ENCODE measurements around the gene GNAI2.

GNAI2 gene

GRCh38 chr3:50218448-50218847, 17.6 kb upstream of the GNAI2 start:
- Histone ChIP-seq H3K36me3 (ENCODE audit: insufficient read depth, insufficient read length, low read length) (no peaks in the 10 kb centered on the region), H3K4me3 (ENCODE audit: insufficient read length, low read depth) (no peak overlapping the region), H3K27me3 (ENCODE audit: insufficient read depth, insufficient read length) (peaks cover 4% of the 10 kb centered on the region), H3K4me1 (ENCODE audit: insufficient read depth, insufficient read length) (peaks cover 11% of the 10 kb centered on the region), H3K9me3 (ENCODE audit: insufficient read depth, low read length) (no peaks in the 10 kb centered on the region), H3K9ac (ENCODE audit: insufficient read length, low read depth) (no peak overlapping the region)
- DNase-seq (ENCODE audit: low read depth, low spot score) = no peak
- TF ChIP-seq SUZ12 (IDR thresholded peaks at IDR 0.05; ENCODE audit: extremely low read depth, insufficient read depth, insufficient read length) (no peak), YY1 (IDR thresholded peaks at IDR 0.05; ENCODE audit: insufficient read depth, insufficient read length) (no peak), ZNF274 (IDR thresholded peaks at IDR 0.05; ENCODE audit: low read depth, low read length) (no peak)

DNA sequence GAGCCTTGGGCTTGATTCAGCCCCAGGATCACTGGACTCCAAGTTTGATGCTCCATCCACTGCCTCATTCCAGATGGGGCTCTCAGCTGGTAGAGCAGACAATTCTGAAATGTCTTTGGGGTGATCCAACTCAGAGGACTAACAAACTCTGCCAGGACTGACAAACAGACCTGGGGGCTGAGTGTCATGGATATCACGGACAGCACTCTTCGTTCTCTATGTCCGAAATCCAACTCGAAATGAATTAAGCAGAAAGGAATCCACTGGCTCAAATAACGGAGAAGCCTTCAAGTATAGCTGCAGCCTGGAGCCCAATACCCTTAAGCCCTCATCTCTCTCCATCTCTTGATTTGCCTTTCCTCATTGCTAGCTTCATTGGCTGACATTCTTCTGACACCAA, 16.7 kb upstream of the GNAI2 start:
- H3K9me3 ChIP-seq (ENCODE audit: insufficient read depth, low read length) = no peaks in the 10 kb centered on the region
- H3K4me3 ChIP-seq (ENCODE audit: insufficient read length, low read depth) = no peak overlapping the region
- no peak for DNase-seq (ENCODE audit: low read depth, low spot score)
- H3K4me1 ChIP-seq (ENCODE audit: insufficient read depth, insufficient read length) = peaks cover 11% of the 10 kb centered on the region
- no peaks in the 10 kb centered on the region for H3K36me3 ChIP-seq (ENCODE audit: insufficient read depth, insufficient read length, low read length)
- TF ChIP-seq SUZ12 (IDR thresholded peaks at IDR 0.05; ENCODE audit: extremely low read depth, insufficient read depth, insufficient read length) = no peak
- no peak for TF ChIP-seq ZNF274 (IDR thresholded peaks at IDR 0.05; ENCODE audit: low read depth, low read length)
- no peak for TF ChIP-seq YY1 (IDR thresholded peaks at IDR 0.05; ENCODE audit: insufficient read depth, insufficient read length)
- H3K27me3 ChIP-seq (ENCODE audit: insufficient read depth, insufficient read length) = peaks cover 3% of the 10 kb centered on the region
- H3K9ac ChIP-seq (ENCODE audit: insufficient read length, low read depth) = no peak overlapping the region

- H3K9ac ChIP-seq (ENCODE audit: insufficient read length, low read depth) = peak overlapping the region; percentile 53
- H3K36me3 ChIP-seq (ENCODE audit: insufficient read depth, insufficient read length, low read length) = no peaks in the 10 kb centered on the region
- no peaks in the 10 kb centered on the region for H3K9me3 ChIP-seq (ENCODE audit: insufficient read depth, low read length)
- H3K4me1 ChIP-seq (ENCODE audit: insufficient read depth, insufficient read length) = peaks cover 11% of the 10 kb centered on the region
- no peak for DNase-seq (ENCODE audit: low read depth, low spot score)
- H3K27me3 ChIP-seq (ENCODE audit: insufficient read depth, insufficient read length) = peaks cover 3% of the 10 kb centered on the region
- no peak overlapping the region for H3K4me3 ChIP-seq (ENCODE audit: insufficient read length, low read depth)
- TF ChIP-seq SUZ12 (IDR thresholded peaks at IDR 0.05; ENCODE audit: extremely low read depth, insufficient read depth, insufficient read length) (no peak), YY1 (IDR thresholded peaks at IDR 0.05; ENCODE audit: insufficient read depth, insufficient read length) (no peak), ZNF274 (IDR thresholded peaks at IDR 0.05; ENCODE audit: low read depth, low read length) (no peak)
Measured at GRCh38 chr3:50220109-50220508, 15.9 kb upstream of the GNAI2 start.

DNA sequence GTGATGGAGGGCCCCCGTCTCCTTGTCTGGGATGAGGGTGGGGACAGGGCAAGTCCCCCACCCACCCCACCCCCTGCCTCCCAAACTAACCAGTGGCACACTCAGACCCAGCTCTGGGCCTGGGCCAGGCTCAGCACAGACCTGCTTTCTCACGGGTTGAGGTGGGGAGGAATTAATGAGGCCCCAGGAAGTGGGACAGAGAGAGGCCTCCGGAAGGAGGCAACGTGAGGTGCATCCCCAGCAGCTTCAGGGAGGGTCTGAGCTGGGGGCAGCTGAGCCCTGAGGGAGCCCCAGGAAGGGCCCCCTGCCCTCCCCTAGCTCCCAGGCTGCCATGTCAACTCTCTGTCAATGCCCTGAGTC, 15.0 kb upstream of the GNAI2 start:
- H3K36me3 ChIP-seq (ENCODE audit: insufficient read depth, insufficient read length, low read length) = no peaks in the 10 kb centered on the region
- DNase-seq (ENCODE audit: low read depth, low spot score) = no peak
- TF ChIP-seq YY1 (IDR thresholded peaks at IDR 0.05; ENCODE audit: insufficient read depth, insufficient read length) (no peak), SUZ12 (IDR thresholded peaks at IDR 0.05; ENCODE audit: extremely low read depth, insufficient read depth, insufficient read length) (no peak), ZNF274 (IDR thresholded peaks at IDR 0.05; ENCODE audit: low read depth, low read length) (no peak)
- H3K9ac ChIP-seq (ENCODE audit: insufficient read length, low read depth) = no peak overlapping the region
- H3K4me1 ChIP-seq (ENCODE audit: insufficient read depth, insufficient read length) = peaks cover 11% of the 10 kb centered on the region
- H3K4me3 ChIP-seq (ENCODE audit: insufficient read length, low read depth) = no peak overlapping the region
- peaks cover 3% of the 10 kb centered on the region for H3K27me3 ChIP-seq (ENCODE audit: insufficient read depth, insufficient read length)
- H3K9me3 ChIP-seq (ENCODE audit: insufficient read depth, low read length) = no peaks in the 10 kb centered on the region

GRCh38 chr3:50221411-50222168, 14.4 kb upstream of the GNAI2 start:
- no peaks in the 10 kb centered on the region for H3K36me3 ChIP-seq (ENCODE audit: insufficient read depth, insufficient read length, low read length)
- H3K9ac ChIP-seq (ENCODE audit: insufficient read length, low read depth) = peak overlapping the region; percentile 38
- TF ChIP-seq SUZ12 (IDR thresholded peaks at IDR 0.05; ENCODE audit: extremely low read depth, insufficient read depth, insufficient read length) (no peak), ZNF274 (IDR thresholded peaks at IDR 0.05; ENCODE audit: low read depth, low read length) (no peak), YY1 (IDR thresholded peaks at IDR 0.05; ENCODE audit: insufficient read depth, insufficient read length) (no peak)
- H3K9me3 ChIP-seq (ENCODE audit: insufficient read depth, low read length) = no peaks in the 10 kb centered on the region
- no peak overlapping the region for H3K4me3 ChIP-seq (ENCODE audit: insufficient read length, low read depth)
- DNase-seq (ENCODE audit: low read depth, low spot score) = no peak
- peaks cover 11% of the 10 kb centered on the region for H3K4me1 ChIP-seq (ENCODE audit: insufficient read depth, insufficient read length)
- peaks cover 3% of the 10 kb centered on the region for H3K27me3 ChIP-seq (ENCODE audit: insufficient read depth, insufficient read length)

DNA sequence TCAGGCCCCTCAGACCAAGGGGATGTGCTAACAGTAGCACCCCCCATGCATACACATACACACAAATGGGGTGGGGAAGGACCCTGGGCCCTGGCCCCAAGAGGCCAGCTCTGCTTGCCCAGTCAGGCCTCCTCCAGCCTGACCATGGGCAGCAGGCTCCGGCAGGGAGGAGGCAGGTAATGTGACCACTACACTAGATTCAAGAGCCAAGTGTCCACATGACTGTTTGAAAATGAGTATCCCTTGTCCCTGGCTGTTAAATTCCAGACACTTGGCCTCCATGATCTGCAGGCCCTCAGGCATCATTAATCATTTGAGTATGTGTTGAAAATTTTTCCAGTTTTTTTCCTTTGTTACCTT, 13.9 kb upstream of the GNAI2 start:
- Histone ChIP-seq H3K27me3 (ENCODE audit: insufficient read depth, insufficient read length) (peaks cover 6% of the 10 kb centered on the region), H3K9me3 (ENCODE audit: insufficient read depth, low read length) (no peaks in the 10 kb centered on the region), H3K4me3 (ENCODE audit: insufficient read length, low read depth) (no peak overlapping the region), H3K4me1 (ENCODE audit: insufficient read depth, insufficient read length) (peaks cover 11% of the 10 kb centered on the region), H3K9ac (ENCODE audit: insufficient read length, low read depth) (no peak overlapping the region), H3K36me3 (ENCODE audit: insufficient read depth, insufficient read length, low read length) (no peaks in the 10 kb centered on the region)
- no peak for TF ChIP-seq SUZ12 (IDR thresholded peaks at IDR 0.05; ENCODE audit: extremely low read depth, insufficient read depth, insufficient read length)
- TF ChIP-seq YY1 (IDR thresholded peaks at IDR 0.05; ENCODE audit: insufficient read depth, insufficient read length) = no peak
- TF ChIP-seq ZNF274 (IDR thresholded peaks at IDR 0.05; ENCODE audit: low read depth, low read length) = no peak
- DNase-seq (ENCODE audit: low read depth, low spot score) = no peak

GRCh38 chr3:50224639-50225038, 11.4 kb upstream of the GNAI2 start:
- peaks cover 6% of the 10 kb centered on the region for H3K27me3 ChIP-seq (ENCODE audit: insufficient read depth, insufficient read length)
- DNase-seq (ENCODE audit: low read depth, low spot score) = no peak
- H3K9me3 ChIP-seq (ENCODE audit: insufficient read depth, low read length) = no peaks in the 10 kb centered on the region
- H3K36me3 ChIP-seq (ENCODE audit: insufficient read depth, insufficient read length, low read length) = no peaks in the 10 kb centered on the region
- H3K4me1 ChIP-seq (ENCODE audit: insufficient read depth, insufficient read length) = peaks cover 19% of the 10 kb centered on the region
- TF ChIP-seq SUZ12 (IDR thresholded peaks at IDR 0.05; ENCODE audit: extremely low read depth, insufficient read depth, insufficient read length) (no peak), ZNF274 (IDR thresholded peaks at IDR 0.05; ENCODE audit: low read depth, low read length) (no peak), YY1 (IDR thresholded peaks at IDR 0.05; ENCODE audit: insufficient read depth, insufficient read length) (no peak)
- H3K4me3 ChIP-seq (ENCODE audit: insufficient read length, low read depth) = no peak overlapping the region
- H3K9ac ChIP-seq (ENCODE audit: insufficient read length, low read depth) = no peak overlapping the region
